ENCODE results near the gene YKT6. TPM values are rescaled to one million over a fixed set of nuclear protein-coding genes. Genes with fewer than 3 reads are reported as not detected.
A peak's percentile ranks its signal among the peaks of the same experiment; 100 is the strongest.
"Not testable (repeated sequence)": the region's sequence is repeated elsewhere in the genome, so short reads cannot be mapped to it uniquely, and the experiment has no call there.

The YKT6 gene
- total and polyA plus RNA-seq, 8 donors = 57.0 to 88.2 (median 65.4) TPM

- peaks cover 8 to 11% of the 10 kb centered on the region in 2 donors for H3K4me1 ChIP-seq
- no peaks in the 10 kb centered on the region for H3K36me3 ChIP-seq
- DNase-seq = no peak
- intact Hi-C loops (cut with DNase I) = no loop called here
- TF ChIP-seq CTCF (IDR thresholded peaks at IDR 0.05) = no peak
- peaks cover 0 to 14% of the 10 kb centered on the region in 2 donors for H3K27me3 ChIP-seq
- H3K4me3 ChIP-seq = no peak overlapping the region
- ATAC-seq = no peak
- H3K9me3 ChIP-seq = no peaks in the 10 kb centered on the region
- H3K27ac ChIP-seq = no peak overlapping the region
Measured at GRCh38 chr7:44197474-44197873, 3.3 kb upstream of the YKT6 start.

GRCh38 chr7:44200163-44200562, 615 bp upstream of the YKT6 start:
- H3K27me3 ChIP-seq; H3K4me3 ChIP-seq; DNase-seq; H3K27ac ChIP-seq; intact Hi-C loops (cut with DNase I); H3K9me3 ChIP-seq; ATAC-seq: not testable (repeated sequence)
- peaks cover 0 to 16% of the 10 kb centered on the region in 2 donors for H3K36me3 ChIP-seq
- peaks cover 9 to 16% of the 10 kb centered on the region in 2 donors for H3K4me1 ChIP-seq

DNA sequence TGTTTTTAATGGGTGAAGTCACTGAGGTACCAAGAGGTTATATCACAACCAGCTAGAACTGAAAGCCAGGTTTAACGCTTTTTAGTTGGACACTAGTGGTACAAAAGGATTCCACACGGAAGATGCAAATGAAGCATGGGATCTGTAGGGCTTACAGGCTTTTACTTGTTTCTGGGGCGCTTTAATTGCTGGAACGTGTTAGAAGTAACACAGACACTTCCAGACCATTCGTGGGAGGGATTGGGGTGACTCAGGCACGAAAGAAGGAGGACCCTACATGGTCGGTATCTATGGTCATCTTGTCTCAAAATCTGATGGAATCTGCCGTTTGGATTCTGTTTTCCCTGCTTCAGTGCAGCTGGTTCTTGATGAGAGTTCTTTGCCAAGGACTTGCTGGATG, 1.0 kb downstream of the YKT6 start:
- DNase-seq (no peak), ATAC-seq (no peak)
- Histone ChIP-seq H3K27me3 (peaks cover 0 to 7% of the 10 kb centered on the region in 2 donors), H3K4me3 (peak overlapping the region; percentile 71 to 79), H3K4me1 (peaks cover 9 to 16% of the 10 kb centered on the region in 2 donors), H3K36me3 (peaks cover 0 to 33% of the 10 kb centered on the region in 2 donors), H3K27ac (no peak overlapping the region), H3K9me3 (no peaks in the 10 kb centered on the region)
- intact Hi-C loops (cut with DNase I) = no loop called here
- TF ChIP-seq CTCF (IDR thresholded peaks at IDR 0.05) = no peak

GRCh38 chr7:44206008-44206407, 5.2 kb downstream of the YKT6 start:
- Histone ChIP-seq H3K27me3 (no peaks in the 10 kb centered on the region), H3K36me3 (peaks cover 0 to 75% of the 10 kb centered on the region in 2 donors), H3K4me1 (peaks cover 9 to 16% of the 10 kb centered on the region in 2 donors), H3K9me3 (no peaks in the 10 kb centered on the region), H3K27ac (no peak overlapping the region), H3K4me3 (no peak overlapping the region)
- TF ChIP-seq CTCF (IDR thresholded peaks at IDR 0.05) = no peak
- no peak for ATAC-seq
- no peak for DNase-seq
- intact Hi-C loops (cut with DNase I) = no loop called here

- DNase-seq (no peak), ATAC-seq (no peak)
- intact Hi-C loops (cut with DNase I) = no loop called here
- H3K27ac ChIP-seq = no peak overlapping the region
- H3K9me3 ChIP-seq = no peaks in the 10 kb centered on the region
- no peaks in the 10 kb centered on the region for H3K27me3 ChIP-seq
- no peak for TF ChIP-seq CTCF (IDR thresholded peaks at IDR 0.05)
- H3K4me1 ChIP-seq = no peaks in the 10 kb centered on the region
- H3K4me3 ChIP-seq = no peak overlapping the region
- H3K36me3 ChIP-seq = peaks cover 0 to 95% of the 10 kb centered on the region in 2 donors
Measured at GRCh38 chr7:44208085-44208484, 7.3 kb downstream of the YKT6 start.

- Histone ChIP-seq H3K27ac (no peak overlapping the region), H3K4me3 (no peak overlapping the region), H3K27me3 (no peaks in the 10 kb centered on the region), H3K9me3 (no peaks in the 10 kb centered on the region), H3K36me3 (peaks cover 0 to 98% of the 10 kb centered on the region in 2 donors), H3K4me1 (no peaks in the 10 kb centered on the region)
- ATAC-seq (no peak), DNase-seq (no peak)
- intact Hi-C loops (cut with DNase I) = no loop called here
- TF ChIP-seq CTCF (IDR thresholded peaks at IDR 0.05) = no peak
Measured at GRCh38 chr7:44210107-44210506, 9.3 kb downstream of the YKT6 start.

All from left lung (tissue), 10 donors.